ENCODE data around the gene SLC35C1. TPM values are rescaled to one million over a fixed set of nuclear protein-coding genes. Genes with fewer than 3 reads are reported as not detected.

The SLC35C1 gene
- total and polyA plus RNA-seq, 2 of the 8 experiments (the other 6 are each of a cell fraction or from before 2014, with no cell fraction given): 4.6 to 10.6 TPM

- TF ChIP-seq ATF2 (IDR thresholded peaks at IDR 0.05; ENCODE audit: low read length) (no peak), BACH1 (IDR thresholded peaks at IDR 0.05; ENCODE audit: low read length) (no peak), CREB1 (IDR thresholded peaks at IDR 0.05) (no peak), KDM5A (IDR thresholded peaks at IDR 0.05; ENCODE audit: low read length) (no peak)
Observed at GRCh38 chr11:45834298-45834756, 29.4 kb downstream of the SLC35C1 start (continued).

All from H1 (cell line).